HepG2 (cell line): Measurements from ENCODE around the gene RNGTT. TPM values are rescaled to one million over a fixed set of nuclear protein-coding genes. Genes with fewer than 3 reads are reported as not detected.

ENCODE experiments used
- ATAC-seq: fragments of 200-7000 bp; cut with Tn5 transposase; 3 replicates; pipeline ENCODE4 v1.9.1; 2020; ENCODE audit warnings: mild to moderate bottlenecking, moderate library complexity
- BruUV-seq: library from RNA; stranded (reverse); fragments of 400-500 nt; replicated peaks from 2 replicates; lab custom pipeline; 2021; lab: Mats Ljungman, UMichigan
- CTCF ChIA-PET: fragments of 300-600 bp; formaldehyde crosslinking; extraction: SDS; loops from one replicate; lab custom pipeline; 2021; ENCODE audit warnings: low total read pairs, inconsistent platforms, low intra/inter-chr PET ratio; lab: Yijun Ruan, JAX
- POLR2A ChIA-PET: fragments of 350-600 bp; sonication (Branson Sonifier 250); formaldehyde crosslinking; loops from one replicate; lab custom pipeline; 2020; ENCODE audit warnings: antibody characterized with exemption, inconsistent platforms; lab: Yijun Ruan, JAX
- DNase-seq: peaks from one replicate; pipeline ENCODE4 v3.0.0-alpha.2; 2015; ENCODE audit warnings: low spot score
- FAIRE-seq: peaks from 3 replicates; lab custom pipeline; 2011; peaks lifted over from hg19 to GRCh38; lab: Jason Lieb, UNC
- H2AFZ ChIP-seq: one replicate; pipeline ENCODE4 v1.6.1; 2011; ENCODE audit warnings: low read length, inconsistent platforms
- H3K27ac ChIP-seq: fragments of 300-600 bp; 3 replicates; pipeline ENCODE4 v1.8.0; 2011; ENCODE audit warnings: mixed run types, mild to moderate bottlenecking, mixed read lengths, low read length, inconsistent platforms; ENCODE audit not compliant: insufficient read depth; ENCODE audit errors: extremely low read length
- H3K27me3 ChIP-seq, 2 experiments: fragments of 200-600 bp in 1 of 2; 2 replicates in 1 of 2; 3 replicates in 1 of 2; pipeline versions ENCODE4 v1.6.0 to v1.8.0; 2011; ENCODE audit warnings: low read length in 2 of 2, mild to moderate bottlenecking in 2 of 2, moderate library complexity in 2 of 2, inconsistent platforms in 1 of 2; ENCODE audit not compliant: insufficient read depth in 2 of 2, control insufficient read depth in 1 of 2
- H3K36me3 ChIP-seq, 2 experiments: fragments of 200-600 bp in 1 of 2; replicated peaks in 1 of 2; 2 replicates in 1 of 2; 3 replicates in 1 of 2; pipeline versions ENCODE4 v1.5.1 to v1.8.0; 2011; ENCODE audit warnings: low read length in 2 of 2, inconsistent platforms in 1 of 2; ENCODE audit not compliant: insufficient read depth in 2 of 2, control insufficient read depth in 1 of 2
- H3K4me1 ChIP-seq: 2 replicates; pipeline ENCODE4 v1.5.1; 2012; ENCODE audit warnings: low read length, inconsistent platforms; ENCODE audit not compliant: insufficient read depth
- H3K4me2 ChIP-seq: 2 replicates; pipeline ENCODE4 v1.6.0; 2011; ENCODE audit warnings: low read depth, low read length, inconsistent platforms
- H3K4me3 ChIP-seq, 3 experiments: fragments of 200-600 bp in 1 of 3; sonication (generic), shearing (Covaris generic) in 1 of 3; replicated peaks in 1 of 3; 2 replicates each; pipeline ENCODE4 v1.5.1; 2011 to 2016; ENCODE audit warnings: low read length in 3 of 3, inconsistent platforms in 2 of 3, low read depth in 2 of 3, mild to moderate bottlenecking in 2 of 3, control low read depth in 1 of 3, mixed read lengths in 1 of 3; ENCODE audit not compliant: insufficient read depth in 1 of 3
- H3K79me2 ChIP-seq: one replicate; pipeline ENCODE4 v1.6.1; 2011; ENCODE audit warnings: low read length, inconsistent platforms; ENCODE audit not compliant: insufficient read depth
- H3K9ac ChIP-seq: 2 replicates; pipeline ENCODE4 v1.6.0; 2011; ENCODE audit warnings: mild to moderate bottlenecking, low read depth, low read length, inconsistent platforms; ENCODE audit not compliant: insufficient read depth
- H3K9me3 ChIP-seq: 2 replicates; pipeline ENCODE4 v1.5.1; 2012; ENCODE audit warnings: mild to moderate bottlenecking, low read length
- H4K20me1 ChIP-seq: 2 replicates; pipeline ENCODE4 v1.6.0; 2011; ENCODE audit warnings: inconsistent platforms, mild to moderate bottlenecking, low read length, moderate library complexity; ENCODE audit not compliant: insufficient read depth
- ATF1 ChIP-seq: IDR thresholded peaks from 2 replicates; pipeline ENCODE4 v1.6.1; 2016; ENCODE audit warnings: mild to moderate bottlenecking, control low read depth
- ZBTB1 ChIP-seq: sonication (generic); formaldehyde crosslinking; IDR thresholded peaks from 2 replicates; pipeline ENCODE4 v1.4.0; 2020; ENCODE audit warnings: missing genetic modification reagents, borderline replicate concordance
- ZNF800 ChIP-seq: sonication (generic); formaldehyde crosslinking; IDR thresholded peaks from 2 replicates; pipeline ENCODE4 v1.4.0; 2020; ENCODE audit warnings: missing genetic modification reagents
- WGBS: methylation state at CpG from one replicate; pipeline ENCODE4 v1.1.6; 2017; ENCODE audit warnings: low lambda C conversion rate; 5-methylcytosine and 5-hydroxymethylcytosine counted together
- in situ Hi-C: cut with HindIII; loops from 2 replicates; pipeline ENCODE4 v1.10.0; 2017; ENCODE audit warnings: low pct_unique_long_range_greater_than_20kb; ENCODE audit not compliant: extremely low pct_ligation_motif_present
- intact Hi-C: fragments of 100-400 bp; cut with micrococcal nuclease; formaldehyde crosslinking; loops from one replicate; pipeline ENCODE4 v1.10.0; 2022; ENCODE audit not compliant: unreplicated experiment
- polyA plus RNA-seq, 8 experiments: library from polyadenylated mRNA; depleted of rRNA in 3 of 8; stranded (reverse) in 7 of 8; unstranded in 1 of 8; fragments of >200 nt; fragmentation: Illumina TruSeq in 4 of 8; extraction: Trizol in 4 of 8; gene quantifications; 2 replicates each; pipeline versions ENCODE4 v1.2.1 to v1.2.3, GENCODE V29; 2011 to 2016; ENCODE audit warnings: low read depth in 4 of 8, missing spikeins in 1 of 8, mixed read lengths in 1 of 8; ENCODE audit not compliant: insufficient read depth in 1 of 8
- total RNA-seq, 5 experiments: library from RNA; depleted of rRNA; stranded (reverse); fragments of >200 nt; fragmentation: Illumina TruSeq; extraction: Trizol; gene quantifications; 2 replicates each; pipeline ENCODE4 v1.2.3, GENCODE V29; 2016; ENCODE audit warnings: low read depth in 1 of 5

Gene RNGTT
- total and polyA plus RNA-seq, 2 of the 13 experiments (the other 11 are each of a cell fraction or from before 2014, with no cell fraction given), result 6.0 to 22.6 TPM

GRCh38 chr6:89008001-89008814, 44.8 kb upstream of the RNGTT start:
- ChIA-PET POLR2A (no interaction called here), CTCF (no interaction called here)
- no TSS peak for BruUV-seq
- Histone ChIP-seq H3K4me3 (peak overlapping the region in 2 of 3 experiments; percentile 34 to 64; a peak in 3 of 6 replicates), H3K4me1 (peaks cover 49% of the 10 kb centered on the region), H3K9ac (no peak overlapping the region), H3K36me3 (no peaks in the 10 kb centered on the region), H3K27ac (no peak overlapping the region), H4K20me1 (no peaks in the 10 kb centered on the region), H3K9me3 (no peaks in the 10 kb centered on the region), H3K27me3 (peaks cover 2% of the 10 kb centered on the region in 2 experiments; a peak in 3 of 5 replicates), H3K4me2 (peak overlapping the region; percentile 75), H3K79me2 (no peaks in the 10 kb centered on the region), H2AFZ (no peak overlapping the region)
- intact Hi-C loops, result no loop called here
- no peak; the same call in 2 of the 3 replicates for ATAC-seq
- DNase-seq, result no peak
- 14% methylated on average over 8 of the region's 8 CpGs for WGBS
- in situ Hi-C loops, result no loop called here
- no peak for FAIRE-seq
- TF ChIP-seq ZBTB1 (CRISPR knock-in tag) (no peak), ZNF800 (no peak), ATF1 (CRISPR knock-in tag) (no peak)
